ENCODE measurements around the gene SYNC.

GRCh38 chr1:32744071-32744425 lies 41.5 kb upstream of the SYNC start:
- TF ChIP-seq, protein P1, sequence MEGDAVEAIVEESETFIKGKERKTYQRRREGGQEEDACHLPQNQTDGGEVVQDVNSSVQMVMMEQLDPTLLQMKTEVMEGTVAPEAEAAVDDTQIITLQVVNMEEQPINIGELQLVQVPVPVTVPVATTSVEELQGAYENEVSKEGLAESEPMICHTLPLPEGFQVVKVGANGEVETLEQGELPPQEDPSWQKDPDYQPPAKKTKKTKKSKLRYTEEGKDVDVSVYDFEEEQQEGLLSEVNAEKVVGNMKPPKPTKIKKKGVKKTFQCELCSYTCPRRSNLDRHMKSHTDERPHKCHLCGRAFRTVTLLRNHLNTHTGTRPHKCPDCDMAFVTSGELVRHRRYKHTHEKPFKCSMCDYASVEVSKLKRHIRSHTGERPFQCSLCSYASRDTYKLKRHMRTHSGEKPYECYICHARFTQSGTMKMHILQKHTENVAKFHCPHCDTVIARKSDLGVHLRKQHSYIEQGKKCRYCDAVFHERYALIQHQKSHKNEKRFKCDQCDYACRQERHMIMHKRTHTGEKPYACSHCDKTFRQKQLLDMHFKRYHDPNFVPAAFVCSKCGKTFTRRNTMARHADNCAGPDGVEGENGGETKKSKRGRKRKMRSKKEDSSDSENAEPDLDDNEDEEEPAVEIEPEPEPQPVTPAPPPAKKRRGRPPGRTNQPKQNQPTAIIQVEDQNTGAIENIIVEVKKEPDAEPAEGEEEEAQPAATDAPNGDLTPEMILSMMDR (IDR thresholded peaks at IDR 0.05), result no peak
- TF ChIP-seq POLR2A (IDR thresholded peaks at IDR 0.05; ENCODE audit: low read depth), result no peak
- TF ChIP-seq POLR2AphosphoS5 (IDR thresholded peaks at IDR 0.05), result no peak

All from esophagus muscularis mucosa (tissue), 3 donors.